Liver (tissue), 9 donors: Measurements from ENCODE around the gene NFKB1. TPM values are rescaled to one million over a fixed set of nuclear protein-coding genes. Genes with fewer than 3 reads are reported as not detected.

ENCODE experiments used
- DNase-seq: peaks from one replicate; pipeline ENCODE4 v3.0.0-alpha.2; 2017; ENCODE audit warnings: low spot score
- H3K27ac ChIP-seq, 2 donors: one replicate each; pipeline ENCODE4 v1.7.0; 2013; ENCODE audit warnings: inconsistent platforms in 2 of 2, low read length in 2 of 2, control low read depth in 1 of 2, low read depth in 1 of 2, mild to moderate bottlenecking in 1 of 2
- H3K27me3 ChIP-seq, 4 donors: one replicate each; pipeline versions ENCODE4 v1.6.1 to v1.7.0; 2013; ENCODE audit warnings: low read length in 3 of 4, inconsistent platforms in 1 of 4, mild to moderate bottlenecking in 1 of 4, moderate library complexity in 1 of 4; ENCODE audit not compliant: control insufficient read depth in 4 of 4, insufficient read depth in 4 of 4
- H3K36me3 ChIP-seq, 4 donors: one replicate each; pipeline versions ENCODE4 v1.6.1 to v1.7.0; 2013; ENCODE audit warnings: low read length in 3 of 4, mild to moderate bottlenecking in 3 of 4, low read depth in 1 of 4, moderate library complexity in 1 of 4; ENCODE audit not compliant: control insufficient read depth in 4 of 4, insufficient read depth in 3 of 4
- H3K4me1 ChIP-seq, 4 donors: one replicate each; pipeline versions ENCODE4 v1.6.1 to v1.7.0; 2013; ENCODE audit warnings: low read length in 3 of 4, mild to moderate bottlenecking in 3 of 4, moderate library complexity in 1 of 4; ENCODE audit not compliant: control insufficient read depth in 4 of 4, insufficient read depth in 4 of 4
- H3K4me3 ChIP-seq, 3 donors: one replicate each; pipeline versions ENCODE4 v1.6.1 to v1.7.0; 2013; ENCODE audit warnings: low read length in 3 of 3, control low read depth in 1 of 3, low read depth in 1 of 3, mild to moderate bottlenecking in 1 of 3
- H3K9ac ChIP-seq, 2 donors: one replicate each; pipeline ENCODE4 v1.7.0; 2013; ENCODE audit warnings: low read length in 2 of 2, mild to moderate bottlenecking in 2 of 2, moderate library complexity in 2 of 2, control low read depth in 1 of 2, low read depth in 1 of 2
- H3K9me3 ChIP-seq, 4 donors: one replicate each; pipeline versions ENCODE4 v1.6.1 to v1.7.0; 2013; ENCODE audit warnings: low read length in 3 of 4; ENCODE audit not compliant: control insufficient read depth in 4 of 4
- EGR1 ChIP-seq, 2 donors: IDR thresholded peaks; 2 replicates each; pipeline ENCODE4 v1.6.1; 2016 to 2018; ENCODE audit warnings: antibody characterized with exemption in 2 of 2, low read depth in 2 of 2
- FOXA1 ChIP-seq: IDR thresholded peaks from 2 replicates; pipeline ENCODE4 v1.6.1; 2016; ENCODE audit warnings: antibody characterized with exemption
- FOXA2 ChIP-seq: IDR thresholded peaks from 2 replicates; pipeline ENCODE4 v1.6.1; 2016; ENCODE audit warnings: antibody characterized with exemption
- GABPA ChIP-seq, 2 donors: IDR thresholded peaks in 1 of 2; conservative IDR thresholded peaks in 1 of 2; 2 replicates each; pipeline ENCODE4 v1.6.1; 2016; ENCODE audit warnings: antibody characterized with exemption in 2 of 2, mild to moderate bottlenecking in 1 of 2, moderate library complexity in 1 of 2
- HNF4A ChIP-seq, 2 donors: conservative IDR thresholded peaks; 2 replicates each; pipeline ENCODE4 v1.6.1; 2016; ENCODE audit warnings: antibody characterized with exemption in 2 of 2, mild to moderate bottlenecking in 2 of 2
- HNF4G ChIP-seq: IDR thresholded peaks from 2 replicates; pipeline ENCODE4 v1.6.1; 2016; ENCODE audit warnings: antibody characterized with exemption
- JUND ChIP-seq, 2 donors: IDR thresholded peaks; 2 replicates each; pipeline ENCODE4 v1.6.1; 2016; ENCODE audit warnings: antibody characterized with exemption in 2 of 2
- NR2F2 ChIP-seq: IDR thresholded peaks from 2 replicates; pipeline ENCODE4 v1.6.1; 2016; ENCODE audit warnings: antibody characterized with exemption
- RAD21 ChIP-seq, 2 donors: IDR thresholded peaks; 2 replicates each; pipeline ENCODE4 v1.6.1; 2016; ENCODE audit warnings: antibody characterized with exemption in 2 of 2, mild to moderate bottlenecking in 2 of 2
- RXRA ChIP-seq, 2 donors: IDR thresholded peaks; 2 replicates each; pipeline ENCODE4 v1.6.1; 2017 to 2018; ENCODE audit warnings: antibody characterized with exemption in 2 of 2, mild to moderate bottlenecking in 1 of 2
- SP1 ChIP-seq: IDR thresholded peaks from 2 replicates; pipeline ENCODE4 v1.6.1; 2018; ENCODE audit warnings: antibody characterized with exemption, mild to moderate bottlenecking
- YY1 ChIP-seq: IDR thresholded peaks from 2 replicates; pipeline ENCODE4 v1.6.1; 2016; ENCODE audit warnings: antibody characterized with exemption, mild to moderate bottlenecking
- WGBS: extraction: QIAGEN DNeasy Blood & Tissue Kit; methylation state at CpG from one replicate; pipeline ENCODE4 v1.1.7; 2013; 5-methylcytosine and 5-hydroxymethylcytosine counted together
- polyA plus RNA-seq, 2 donors: library from polyadenylated mRNA; stranded (reverse) in 1 of 2; unstranded in 1 of 2; fragments of 200-250 nt in 1 of 2; fragments of >200 nt in 1 of 2; fragmentation: Nextera tagmentation in 1 of 2; extraction: Ambion mirVana in 1 of 2; gene quantifications; one replicate each; pipeline versions ENCODE4 v1.2.1 to v1.2.3, GENCODE V29; 2013 to 2015
- total RNA-seq, 2 donors: library from RNA; depleted of rRNA; stranded (reverse); fragments of >200 nt; gene quantifications; one replicate each; pipeline ENCODE4 v1.2.3, GENCODE V29; 2014
- TF ChIP-seq, protein P1 (sequence below): IDR thresholded peaks from 2 replicates; pipeline ENCODE4 v1.6.1; 2016; ENCODE audit warnings: antibody characterized with exemption
- TF ChIP-seq, protein P2 (sequence below): fragments of 150-350 bp; IDR thresholded peaks from 2 replicates; pipeline ENCODE4 v1.5.1; 2017; ENCODE audit warnings: improper control_type of control experiment, low read depth, low read length; ENCODE audit not compliant: missing input control
- TF ChIP-seq, protein P3 (sequence below): IDR thresholded peaks from 2 replicates; pipeline ENCODE4 v1.6.1; 2016; ENCODE audit warnings: antibody characterized with exemption
- TF ChIP-seq, protein P4 (sequence below): IDR thresholded peaks from 2 replicates; pipeline ENCODE4 v1.6.1; 2016; ENCODE audit warnings: antibody characterized with exemption, mild to moderate bottlenecking
- TF ChIP-seq, protein P5 (sequence below): IDR thresholded peaks from 2 replicates; pipeline ENCODE4 v1.6.1; 2016; ENCODE audit warnings: antibody characterized with exemption
- donor health status: healthy.
- donor health status: healthy.
- donor health status: healthy.
- donor health status: healthy.
- donor health status: healthy.

Gene NFKB1
- total and polyA plus RNA-seq, 4 donors: 5.1 to 23.0 (median 13.4) TPM

DNA sequence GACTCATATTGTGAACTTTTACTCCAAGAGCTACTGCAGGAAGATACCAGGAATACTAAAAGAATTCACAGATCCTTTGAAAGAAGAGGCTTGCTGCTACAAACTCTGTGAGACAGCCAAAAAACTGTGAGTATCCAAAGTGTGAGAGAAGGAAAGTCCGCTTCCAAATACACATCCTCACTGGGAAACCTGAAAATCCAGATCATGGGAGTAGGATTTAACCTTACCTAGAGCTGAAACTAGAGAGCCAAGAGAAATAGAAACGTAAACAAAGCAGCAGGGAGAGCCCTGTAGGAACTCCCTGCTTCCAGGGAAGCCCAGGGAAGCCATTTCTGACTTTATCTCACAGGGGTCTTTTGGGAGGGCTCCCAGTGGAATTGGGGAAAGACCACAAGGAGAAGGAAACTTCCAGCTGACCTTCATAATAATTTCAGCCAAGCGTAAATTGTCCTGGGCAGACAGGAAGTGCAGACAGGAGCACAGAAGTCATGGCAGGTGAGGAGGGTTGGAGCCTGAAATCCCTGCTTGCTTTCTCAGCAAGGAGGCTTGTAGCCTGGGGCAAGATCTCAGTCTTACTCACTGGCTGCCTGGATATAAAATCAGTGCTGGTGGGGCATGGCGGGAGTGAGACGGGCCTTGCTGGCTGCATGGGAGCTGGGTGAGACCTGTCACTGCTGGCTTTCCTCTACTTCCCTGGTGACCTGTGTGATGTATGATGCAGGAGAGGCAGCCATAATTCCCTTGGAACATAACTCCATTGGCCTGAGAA is 26.2 kb upstream of the NFKB1 start:
- 96% methylated on average over 5 of the region's 5 CpGs for WGBS

DNA sequence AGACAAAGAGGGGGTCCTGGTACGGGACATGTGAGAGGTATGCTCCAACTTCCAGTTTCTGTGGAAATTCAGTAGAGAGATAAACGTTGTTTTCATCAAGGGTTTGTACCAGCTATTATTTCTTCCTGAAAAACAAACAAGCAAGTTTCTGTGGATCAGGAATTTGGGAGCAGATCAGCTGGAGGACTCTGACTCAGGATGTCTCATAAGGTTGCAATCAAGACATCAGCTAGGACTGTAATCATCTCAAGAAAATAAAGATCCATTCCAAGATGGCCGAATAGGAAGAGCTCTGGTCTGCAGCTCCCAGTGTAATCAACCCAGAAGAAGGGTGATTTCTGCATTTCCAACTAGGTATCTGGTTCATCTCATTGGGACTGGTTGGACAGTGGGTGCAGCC is 23.5 kb upstream of the NFKB1 start:
- WGBS: 85% methylated on average over 3 of the region's 3 CpGs
- Histone ChIP-seq H3K9ac (no peak overlapping the region), H3K4me1 (no peaks in the 10 kb centered on the region)

More for the DNA sequence above, 26.2 kb upstream of the NFKB1 start:
- TF ChIP-seq, protein P1, sequence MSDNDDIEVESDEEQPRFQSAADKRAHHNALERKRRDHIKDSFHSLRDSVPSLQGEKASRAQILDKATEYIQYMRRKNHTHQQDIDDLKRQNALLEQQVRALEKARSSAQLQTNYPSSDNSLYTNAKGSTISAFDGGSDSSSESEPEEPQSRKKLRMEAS: no peak
- TF ChIP-seq FOXA1 (no peak), FOXA2 (no peak)
- TF ChIP-seq, protein P2, sequence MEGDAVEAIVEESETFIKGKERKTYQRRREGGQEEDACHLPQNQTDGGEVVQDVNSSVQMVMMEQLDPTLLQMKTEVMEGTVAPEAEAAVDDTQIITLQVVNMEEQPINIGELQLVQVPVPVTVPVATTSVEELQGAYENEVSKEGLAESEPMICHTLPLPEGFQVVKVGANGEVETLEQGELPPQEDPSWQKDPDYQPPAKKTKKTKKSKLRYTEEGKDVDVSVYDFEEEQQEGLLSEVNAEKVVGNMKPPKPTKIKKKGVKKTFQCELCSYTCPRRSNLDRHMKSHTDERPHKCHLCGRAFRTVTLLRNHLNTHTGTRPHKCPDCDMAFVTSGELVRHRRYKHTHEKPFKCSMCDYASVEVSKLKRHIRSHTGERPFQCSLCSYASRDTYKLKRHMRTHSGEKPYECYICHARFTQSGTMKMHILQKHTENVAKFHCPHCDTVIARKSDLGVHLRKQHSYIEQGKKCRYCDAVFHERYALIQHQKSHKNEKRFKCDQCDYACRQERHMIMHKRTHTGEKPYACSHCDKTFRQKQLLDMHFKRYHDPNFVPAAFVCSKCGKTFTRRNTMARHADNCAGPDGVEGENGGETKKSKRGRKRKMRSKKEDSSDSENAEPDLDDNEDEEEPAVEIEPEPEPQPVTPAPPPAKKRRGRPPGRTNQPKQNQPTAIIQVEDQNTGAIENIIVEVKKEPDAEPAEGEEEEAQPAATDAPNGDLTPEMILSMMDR: no peak
- TF ChIP-seq, protein P3, sequence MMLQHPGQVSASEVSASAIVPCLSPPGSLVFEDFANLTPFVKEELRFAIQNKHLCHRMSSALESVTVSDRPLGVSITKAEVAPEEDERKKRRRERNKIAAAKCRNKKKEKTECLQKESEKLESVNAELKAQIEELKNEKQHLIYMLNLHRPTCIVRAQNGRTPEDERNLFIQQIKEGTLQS: no peak
- H3K27ac ChIP-seq: no peak overlapping the region
- H3K4me3 ChIP-seq: no peak overlapping the region
- no peaks in the 10 kb centered on the region for H3K4me1 ChIP-seq
- no peak overlapping the region for H3K9ac ChIP-seq
- no peaks in the 10 kb centered on the region for H3K9me3 ChIP-seq
- H3K36me3 ChIP-seq: no peaks in the 10 kb centered on the region
- DNase-seq: no peak
- no peaks in the 10 kb centered on the region for H3K27me3 ChIP-seq

More for the DNA sequence above, 23.5 kb upstream of the NFKB1 start:
- no peaks in the 10 kb centered on the region for H3K9me3 ChIP-seq
- H3K27ac ChIP-seq: no peak overlapping the region
- no peak overlapping the region for H3K4me3 ChIP-seq
- TF ChIP-seq RAD21 (IDR thresholded peaks at IDR 0.05): no peak
- no peak for TF ChIP-seq HNF4G
- no peak for TF ChIP-seq NR2F2
- TF ChIP-seq, protein P4, sequence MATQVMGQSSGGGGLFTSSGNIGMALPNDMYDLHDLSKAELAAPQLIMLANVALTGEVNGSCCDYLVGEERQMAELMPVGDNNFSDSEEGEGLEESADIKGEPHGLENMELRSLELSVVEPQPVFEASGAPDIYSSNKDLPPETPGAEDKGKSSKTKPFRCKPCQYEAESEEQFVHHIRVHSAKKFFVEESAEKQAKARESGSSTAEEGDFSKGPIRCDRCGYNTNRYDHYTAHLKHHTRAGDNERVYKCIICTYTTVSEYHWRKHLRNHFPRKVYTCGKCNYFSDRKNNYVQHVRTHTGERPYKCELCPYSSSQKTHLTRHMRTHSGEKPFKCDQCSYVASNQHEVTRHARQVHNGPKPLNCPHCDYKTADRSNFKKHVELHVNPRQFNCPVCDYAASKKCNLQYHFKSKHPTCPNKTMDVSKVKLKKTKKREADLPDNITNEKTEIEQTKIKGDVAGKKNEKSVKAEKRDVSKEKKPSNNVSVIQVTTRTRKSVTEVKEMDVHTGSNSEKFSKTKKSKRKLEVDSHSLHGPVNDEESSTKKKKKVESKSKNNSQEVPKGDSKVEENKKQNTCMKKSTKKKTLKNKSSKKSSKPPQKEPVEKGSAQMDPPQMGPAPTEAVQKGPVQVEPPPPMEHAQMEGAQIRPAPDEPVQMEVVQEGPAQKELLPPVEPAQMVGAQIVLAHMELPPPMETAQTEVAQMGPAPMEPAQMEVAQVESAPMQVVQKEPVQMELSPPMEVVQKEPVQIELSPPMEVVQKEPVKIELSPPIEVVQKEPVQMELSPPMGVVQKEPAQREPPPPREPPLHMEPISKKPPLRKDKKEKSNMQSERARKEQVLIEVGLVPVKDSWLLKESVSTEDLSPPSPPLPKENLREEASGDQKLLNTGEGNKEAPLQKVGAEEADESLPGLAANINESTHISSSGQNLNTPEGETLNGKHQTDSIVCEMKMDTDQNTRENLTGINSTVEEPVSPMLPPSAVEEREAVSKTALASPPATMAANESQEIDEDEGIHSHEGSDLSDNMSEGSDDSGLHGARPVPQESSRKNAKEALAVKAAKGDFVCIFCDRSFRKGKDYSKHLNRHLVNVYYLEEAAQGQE: no peak
- no peak for TF ChIP-seq GABPA (IDR thresholded peaks at IDR 0.05 in 1 of 2, conservative IDR thresholded peaks at IDR 0.05 in 1 of 2)
- TF ChIP-seq FOXA2: no peak
- TF ChIP-seq, protein P5, sequence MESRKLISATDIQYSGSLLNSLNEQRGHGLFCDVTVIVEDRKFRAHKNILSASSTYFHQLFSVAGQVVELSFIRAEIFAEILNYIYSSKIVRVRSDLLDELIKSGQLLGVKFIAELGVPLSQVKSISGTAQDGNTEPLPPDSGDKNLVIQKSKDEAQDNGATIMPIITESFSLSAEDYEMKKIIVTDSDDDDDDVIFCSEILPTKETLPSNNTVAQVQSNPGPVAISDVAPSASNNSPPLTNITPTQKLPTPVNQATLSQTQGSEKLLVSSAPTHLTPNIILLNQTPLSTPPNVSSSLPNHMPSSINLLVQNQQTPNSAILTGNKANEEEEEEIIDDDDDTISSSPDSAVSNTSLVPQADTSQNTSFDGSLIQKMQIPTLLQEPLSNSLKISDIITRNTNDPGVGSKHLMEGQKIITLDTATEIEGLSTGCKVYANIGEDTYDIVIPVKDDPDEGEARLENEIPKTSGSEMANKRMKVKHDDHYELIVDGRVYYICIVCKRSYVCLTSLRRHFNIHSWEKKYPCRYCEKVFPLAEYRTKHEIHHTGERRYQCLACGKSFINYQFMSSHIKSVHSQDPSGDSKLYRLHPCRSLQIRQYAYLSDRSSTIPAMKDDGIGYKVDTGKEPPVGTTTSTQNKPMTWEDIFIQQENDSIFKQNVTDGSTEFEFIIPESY: no peak
- TF ChIP-seq, protein P1: no peak
- TF ChIP-seq, protein P3: no peak
- TF ChIP-seq FOXA1: no peak
- TF ChIP-seq, protein P2: no peak
- no peak for TF ChIP-seq YY1
- no peak for TF ChIP-seq RXRA (IDR thresholded peaks at IDR 0.05)
- TF ChIP-seq HNF4A (conservative IDR thresholded peaks at IDR 0.05): no peak
- TF ChIP-seq EGR1 (IDR thresholded peaks at IDR 0.05; ENCODE audit: low read depth in 2 of 2): no peak
- no peak for TF ChIP-seq JUND (IDR thresholded peaks at IDR 0.05)
- TF ChIP-seq SP1: no peak
- no peak for DNase-seq
- H3K36me3 ChIP-seq: no peaks in the 10 kb centered on the region
- no peaks in the 10 kb centered on the region for H3K27me3 ChIP-seq
